HCT116 (cell line): ENCODE data around the gene GPC5.
"Not testable (repeated sequence)": the region's sequence is repeated elsewhere in the genome, so short reads cannot be mapped to it uniquely, and the experiment has no call there.

Source experiments
- CTCF ChIP-seq, 3 experiments: fragments of 200-600 bp in 1 of 3; sonication (generic) in 1 of 3; IDR thresholded peaks in 2 of 3; conservative IDR thresholded peaks in 1 of 3; 2 replicates each; pipeline ENCODE4 v1.5.1; 2012 to 2017; ENCODE audit warnings: low read depth in 2 of 3, low read length in 2 of 3, antibody characterized with exemption in 1 of 3, borderline replicate concordance in 1 of 3, control low read depth in 1 of 3, mild to moderate bottlenecking in 1 of 3, mixed read lengths in 1 of 3, mixed run types in 1 of 3, moderate library complexity in 1 of 3; ENCODE audit not compliant: insufficient read depth in 1 of 3
- EZH2 ChIP-seq: fragments of 200-600 bp; sonication (generic); IDR thresholded peaks from 2 replicates; pipeline ENCODE4 v1.6.1; 2017; ENCODE audit warnings: antibody characterized with exemption, mixed run types
- JUND ChIP-seq: IDR thresholded peaks from 2 replicates; pipeline ENCODE4 v1.6.1; 2012
- POLR2A ChIP-seq: IDR thresholded peaks from 2 replicates; pipeline ENCODE4 v1.7.0; 2011; ENCODE audit warnings: borderline replicate concordance; ENCODE audit not compliant: insufficient read depth, insufficient read length; ENCODE audit errors: extremely low read depth
- POLR2AphosphoS5 ChIP-seq: IDR thresholded peaks from 2 replicates; pipeline ENCODE4 v1.6.1; 2011; ENCODE audit warnings: mild to moderate bottlenecking, low read depth, low read length, moderate library complexity
- RAD21 ChIP-seq: IDR thresholded peaks from 2 replicates; pipeline ENCODE4 v1.6.1; 2012; ENCODE audit warnings: low read depth, mild to moderate bottlenecking
- TF ChIP-seq, protein P1 (sequence below): IDR thresholded peaks from 2 replicates; pipeline ENCODE4 v1.6.1; 2012; ENCODE audit warnings: low read depth

DNA sequence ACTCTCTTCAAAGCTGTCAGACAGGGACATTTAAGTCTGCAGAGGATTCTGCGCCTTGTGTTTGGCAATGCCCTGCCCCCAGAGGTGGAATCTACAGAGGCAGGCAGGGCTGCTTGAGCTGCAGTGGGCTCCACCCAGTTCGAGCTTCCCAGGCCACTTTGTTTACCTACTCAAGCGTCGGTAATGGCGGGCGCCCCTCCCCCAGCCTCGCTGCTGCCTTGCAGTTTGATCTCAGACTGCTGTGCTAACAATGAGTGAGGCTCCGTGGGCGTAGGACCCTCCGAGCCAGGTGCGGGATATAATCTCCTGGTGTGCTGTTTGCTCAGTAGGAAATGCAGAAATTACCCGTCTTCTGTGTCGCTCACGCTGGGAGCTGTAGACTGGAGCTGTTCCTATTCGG, 40.3 kb downstream of the GPC5 start:
- not testable (repeated sequence) for TF ChIP-seq CTCF (IDR thresholded peaks at IDR 0.05 in 2 of 3, conservative IDR thresholded peaks at IDR 0.05 in 1 of 3; ENCODE audit: borderline replicate concordance in 1 of 3, insufficient read depth in 1 of 3, low read depth in 2 of 3, low read length in 2 of 3); JUND; RAD21; EZH2; POLR2A; POLR2AphosphoS5
- TF ChIP-seq, protein P1, sequence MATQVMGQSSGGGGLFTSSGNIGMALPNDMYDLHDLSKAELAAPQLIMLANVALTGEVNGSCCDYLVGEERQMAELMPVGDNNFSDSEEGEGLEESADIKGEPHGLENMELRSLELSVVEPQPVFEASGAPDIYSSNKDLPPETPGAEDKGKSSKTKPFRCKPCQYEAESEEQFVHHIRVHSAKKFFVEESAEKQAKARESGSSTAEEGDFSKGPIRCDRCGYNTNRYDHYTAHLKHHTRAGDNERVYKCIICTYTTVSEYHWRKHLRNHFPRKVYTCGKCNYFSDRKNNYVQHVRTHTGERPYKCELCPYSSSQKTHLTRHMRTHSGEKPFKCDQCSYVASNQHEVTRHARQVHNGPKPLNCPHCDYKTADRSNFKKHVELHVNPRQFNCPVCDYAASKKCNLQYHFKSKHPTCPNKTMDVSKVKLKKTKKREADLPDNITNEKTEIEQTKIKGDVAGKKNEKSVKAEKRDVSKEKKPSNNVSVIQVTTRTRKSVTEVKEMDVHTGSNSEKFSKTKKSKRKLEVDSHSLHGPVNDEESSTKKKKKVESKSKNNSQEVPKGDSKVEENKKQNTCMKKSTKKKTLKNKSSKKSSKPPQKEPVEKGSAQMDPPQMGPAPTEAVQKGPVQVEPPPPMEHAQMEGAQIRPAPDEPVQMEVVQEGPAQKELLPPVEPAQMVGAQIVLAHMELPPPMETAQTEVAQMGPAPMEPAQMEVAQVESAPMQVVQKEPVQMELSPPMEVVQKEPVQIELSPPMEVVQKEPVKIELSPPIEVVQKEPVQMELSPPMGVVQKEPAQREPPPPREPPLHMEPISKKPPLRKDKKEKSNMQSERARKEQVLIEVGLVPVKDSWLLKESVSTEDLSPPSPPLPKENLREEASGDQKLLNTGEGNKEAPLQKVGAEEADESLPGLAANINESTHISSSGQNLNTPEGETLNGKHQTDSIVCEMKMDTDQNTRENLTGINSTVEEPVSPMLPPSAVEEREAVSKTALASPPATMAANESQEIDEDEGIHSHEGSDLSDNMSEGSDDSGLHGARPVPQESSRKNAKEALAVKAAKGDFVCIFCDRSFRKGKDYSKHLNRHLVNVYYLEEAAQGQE = not testable (repeated sequence)
